ENCODE results near the gene SIRT1.

DNA sequence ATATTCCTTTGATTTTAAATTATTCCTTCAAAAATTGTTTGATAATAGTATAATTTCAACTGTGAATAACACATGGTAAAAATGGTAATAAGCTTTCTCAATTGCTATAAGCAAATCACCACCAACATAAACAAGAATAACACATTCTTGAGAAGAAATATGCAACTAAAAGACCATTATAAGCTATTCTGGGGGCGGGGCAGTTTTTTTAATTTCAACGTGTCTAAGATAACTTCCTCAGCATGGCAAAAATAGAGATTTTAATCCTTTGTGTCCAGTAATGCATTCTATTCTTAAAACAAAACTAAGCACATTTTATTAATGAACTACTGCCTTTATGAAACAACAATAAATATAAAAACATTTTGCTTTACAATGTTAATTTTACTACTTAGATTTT is 48.0 kb upstream of the SIRT1 start:
- TF ChIP-seq, protein P1, sequence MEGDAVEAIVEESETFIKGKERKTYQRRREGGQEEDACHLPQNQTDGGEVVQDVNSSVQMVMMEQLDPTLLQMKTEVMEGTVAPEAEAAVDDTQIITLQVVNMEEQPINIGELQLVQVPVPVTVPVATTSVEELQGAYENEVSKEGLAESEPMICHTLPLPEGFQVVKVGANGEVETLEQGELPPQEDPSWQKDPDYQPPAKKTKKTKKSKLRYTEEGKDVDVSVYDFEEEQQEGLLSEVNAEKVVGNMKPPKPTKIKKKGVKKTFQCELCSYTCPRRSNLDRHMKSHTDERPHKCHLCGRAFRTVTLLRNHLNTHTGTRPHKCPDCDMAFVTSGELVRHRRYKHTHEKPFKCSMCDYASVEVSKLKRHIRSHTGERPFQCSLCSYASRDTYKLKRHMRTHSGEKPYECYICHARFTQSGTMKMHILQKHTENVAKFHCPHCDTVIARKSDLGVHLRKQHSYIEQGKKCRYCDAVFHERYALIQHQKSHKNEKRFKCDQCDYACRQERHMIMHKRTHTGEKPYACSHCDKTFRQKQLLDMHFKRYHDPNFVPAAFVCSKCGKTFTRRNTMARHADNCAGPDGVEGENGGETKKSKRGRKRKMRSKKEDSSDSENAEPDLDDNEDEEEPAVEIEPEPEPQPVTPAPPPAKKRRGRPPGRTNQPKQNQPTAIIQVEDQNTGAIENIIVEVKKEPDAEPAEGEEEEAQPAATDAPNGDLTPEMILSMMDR (IDR thresholded peaks at IDR 0.05; ENCODE audit: low read length), result no peak
- no peak for TF ChIP-seq EZH2 (optimal IDR thresholded peaks at IDR 0.05; ENCODE audit: low read depth, low read length)

Measured in MM.1S (cell line).